ENCODE data around the gene TRDN.

GRCh38 chr6:123168466-123168865 lies 468.3 kb downstream of the TRDN start:
- TF ChIP-seq CTCF (IDR thresholded peaks at IDR 0.05; ENCODE audit: low read depth, low read length, poor library complexity, severe bottlenecking), result no peak
- TF ChIP-seq EZH2phosphoT487 (IDR thresholded peaks at IDR 0.05; ENCODE audit: borderline replicate concordance, low read length), result no peak

Measured in DOHH2 (cell line).